GM19240 (cell line): ENCODE measurements around the gene PPP3CA.

ENCODE experiments used
- DNase-seq: peaks from one replicate; pipeline ENCODE4 v3.0.0; 2011; ENCODE audit warnings: low spot score; ENCODE audit not compliant: insufficient read length

PPP3CA gene

DNA sequence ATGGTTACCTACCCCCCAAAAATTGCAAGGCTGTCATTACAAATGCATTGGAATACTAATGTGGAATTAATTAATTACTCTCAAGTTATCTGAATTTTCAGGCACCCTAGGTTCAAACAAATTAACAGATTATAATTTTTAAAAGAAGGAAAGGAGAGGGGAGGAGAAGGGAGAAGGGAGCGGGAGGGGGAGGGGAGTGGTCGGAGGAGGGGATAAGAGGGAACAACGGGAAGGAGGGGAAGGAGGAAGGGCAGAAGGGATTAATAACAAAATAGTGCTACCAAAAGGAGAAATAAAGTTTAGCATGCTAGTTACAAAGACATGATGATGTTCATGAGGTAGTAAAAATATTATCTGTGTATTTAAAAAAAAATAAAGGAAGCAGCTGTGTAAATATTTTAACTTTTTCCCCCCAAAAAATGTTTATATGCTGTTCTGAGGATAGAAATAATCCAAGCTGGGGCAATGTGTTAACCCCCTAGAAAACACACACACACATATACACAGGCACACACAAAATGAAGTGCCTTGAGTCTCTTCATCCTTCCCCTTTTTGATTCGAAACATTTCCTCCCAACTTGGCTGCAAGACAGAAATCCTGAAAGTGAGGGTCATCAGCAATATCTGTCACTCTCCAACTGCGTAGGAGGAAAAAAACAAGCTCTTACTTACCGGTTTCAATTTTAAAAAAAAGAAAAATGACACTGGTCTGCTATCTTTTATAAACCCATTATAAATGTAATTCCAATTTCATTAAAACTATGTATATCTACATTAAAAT is 58.8 kb downstream of the PPP3CA start:
- no peak for DNase-seq

DNA sequence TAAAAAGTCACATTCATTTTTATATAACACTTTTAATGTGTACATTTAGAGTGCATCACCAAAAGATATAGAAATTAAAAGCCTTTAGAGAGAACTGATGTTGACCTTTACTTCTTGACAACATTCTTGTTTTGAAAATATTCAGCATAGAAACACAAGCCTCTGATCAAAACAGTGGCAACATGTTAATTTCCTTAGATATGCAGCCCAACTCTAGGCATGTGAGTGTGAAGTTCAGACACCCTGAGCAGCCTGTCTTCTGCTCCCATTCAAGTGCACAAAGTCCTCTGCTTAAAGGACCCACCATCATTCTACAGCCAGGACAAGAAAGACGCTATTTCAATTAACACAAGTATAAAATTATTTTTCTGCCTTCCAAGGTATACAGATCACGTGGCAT is 60.0 kb downstream of the PPP3CA start:
- no peak for DNase-seq

DNA sequence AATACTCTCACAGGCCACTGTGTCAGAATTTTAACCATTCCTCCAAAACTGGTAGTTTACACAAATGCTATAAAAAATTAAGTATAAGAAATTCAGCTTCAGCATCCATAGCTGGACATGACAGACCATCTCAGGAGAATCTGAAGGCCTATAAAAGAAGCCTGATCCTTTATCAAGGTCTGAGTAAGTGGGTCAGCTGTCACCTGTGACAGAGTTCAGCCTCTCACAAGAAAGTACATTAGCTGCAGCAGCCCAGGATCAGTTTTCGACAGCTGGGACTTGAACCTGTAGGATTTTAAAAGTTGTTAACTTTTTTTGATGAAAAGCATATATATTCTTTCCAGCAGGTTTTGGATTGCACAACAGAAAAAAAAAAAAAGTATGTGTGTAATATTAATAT is 60.7 kb downstream of the PPP3CA start:
- no peak for DNase-seq

DNA sequence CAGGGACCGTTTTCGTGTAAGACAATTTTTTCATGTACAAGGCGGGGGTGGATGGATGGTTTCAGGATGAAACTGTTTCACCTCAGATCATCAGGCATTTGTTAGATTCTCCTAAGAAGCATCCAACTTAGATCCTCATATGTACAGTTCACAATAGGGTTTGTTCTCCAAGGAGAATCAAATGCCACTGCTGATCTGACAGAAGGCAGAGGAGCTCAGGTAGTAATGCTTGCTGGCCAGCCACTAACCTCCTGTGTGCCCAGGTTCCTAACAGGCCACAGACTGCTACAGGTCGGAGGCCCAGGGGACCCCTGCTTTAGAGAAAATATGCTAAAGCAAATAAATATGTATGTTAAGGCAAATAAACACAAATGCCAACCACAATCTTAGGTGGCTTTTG is 61.3 kb downstream of the PPP3CA start:
- DNase-seq = no peak

DNA sequence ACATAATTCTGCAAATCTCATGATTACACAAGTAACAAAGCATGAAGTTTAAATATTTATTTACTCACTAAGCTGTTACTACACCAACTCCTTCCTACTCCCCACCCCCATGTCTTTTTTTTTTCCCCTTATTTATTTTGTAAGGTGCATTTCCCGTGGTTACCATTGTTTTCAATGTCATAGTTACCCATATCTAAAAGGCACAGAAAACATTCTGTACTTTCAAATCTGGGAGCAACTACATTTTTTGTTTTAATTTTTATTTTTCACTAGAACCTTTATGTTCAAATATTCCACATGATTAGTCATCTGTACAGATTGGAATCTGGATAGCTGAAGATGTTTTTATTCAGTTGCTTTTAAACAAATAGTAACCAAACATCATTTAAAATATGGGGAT is 62.8 kb downstream of the PPP3CA start:
- no peak for DNase-seq

DNA sequence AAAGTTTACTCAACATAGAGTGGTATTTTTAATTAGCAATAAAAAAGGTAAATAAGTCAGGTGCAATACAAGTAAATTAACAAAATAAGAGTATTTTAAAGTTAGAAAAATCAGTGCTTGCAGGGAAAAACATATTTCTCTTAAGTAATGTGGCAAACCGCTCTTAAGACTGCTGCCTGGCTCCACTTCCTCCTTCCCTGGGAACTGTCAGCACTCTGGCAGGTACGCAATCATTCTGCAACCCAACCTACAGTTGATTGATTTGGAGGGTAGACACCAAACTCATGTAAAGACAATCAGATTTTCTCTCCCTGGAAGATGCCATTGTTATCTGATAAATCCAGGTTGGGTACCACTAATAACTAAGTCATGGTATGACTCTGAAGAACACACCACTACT is 63.9 kb downstream of the PPP3CA start:
- no peak for DNase-seq

DNA sequence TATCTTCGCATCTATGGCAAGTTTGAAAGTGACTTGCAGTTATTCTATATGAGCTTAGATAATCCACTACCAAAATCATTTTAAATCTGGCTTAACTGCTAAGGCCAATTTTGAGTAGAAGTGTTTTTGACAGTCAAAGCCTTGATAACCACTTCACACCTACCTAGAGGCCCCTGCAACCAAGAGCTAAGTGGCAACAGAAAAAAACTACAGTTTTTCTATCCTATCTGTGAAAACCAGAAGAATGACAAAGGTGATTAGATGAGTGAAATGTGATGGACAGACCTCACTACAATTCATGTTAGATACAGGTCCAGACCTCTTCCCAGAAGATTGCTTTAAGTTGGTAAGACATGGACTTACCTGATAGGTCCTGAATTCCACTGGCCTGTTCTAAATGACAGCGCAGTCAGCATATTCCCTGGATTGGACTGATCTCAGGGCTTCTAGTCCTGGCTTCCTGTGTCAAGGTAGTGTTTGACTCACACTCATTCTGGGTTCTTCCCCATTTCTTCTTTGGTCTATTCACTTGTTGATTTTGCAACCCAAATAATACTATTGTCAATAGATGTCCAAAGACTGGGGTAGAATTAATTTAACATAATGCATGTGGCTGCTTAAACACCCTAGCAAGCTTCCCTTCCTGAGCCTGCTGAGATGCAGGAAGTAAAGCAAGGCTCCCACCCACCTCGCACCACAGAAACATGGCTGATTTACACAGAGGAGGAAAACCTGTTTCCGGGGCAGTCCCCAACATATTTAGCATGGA is 65.1 kb downstream of the PPP3CA start:
- no peak for DNase-seq

DNA sequence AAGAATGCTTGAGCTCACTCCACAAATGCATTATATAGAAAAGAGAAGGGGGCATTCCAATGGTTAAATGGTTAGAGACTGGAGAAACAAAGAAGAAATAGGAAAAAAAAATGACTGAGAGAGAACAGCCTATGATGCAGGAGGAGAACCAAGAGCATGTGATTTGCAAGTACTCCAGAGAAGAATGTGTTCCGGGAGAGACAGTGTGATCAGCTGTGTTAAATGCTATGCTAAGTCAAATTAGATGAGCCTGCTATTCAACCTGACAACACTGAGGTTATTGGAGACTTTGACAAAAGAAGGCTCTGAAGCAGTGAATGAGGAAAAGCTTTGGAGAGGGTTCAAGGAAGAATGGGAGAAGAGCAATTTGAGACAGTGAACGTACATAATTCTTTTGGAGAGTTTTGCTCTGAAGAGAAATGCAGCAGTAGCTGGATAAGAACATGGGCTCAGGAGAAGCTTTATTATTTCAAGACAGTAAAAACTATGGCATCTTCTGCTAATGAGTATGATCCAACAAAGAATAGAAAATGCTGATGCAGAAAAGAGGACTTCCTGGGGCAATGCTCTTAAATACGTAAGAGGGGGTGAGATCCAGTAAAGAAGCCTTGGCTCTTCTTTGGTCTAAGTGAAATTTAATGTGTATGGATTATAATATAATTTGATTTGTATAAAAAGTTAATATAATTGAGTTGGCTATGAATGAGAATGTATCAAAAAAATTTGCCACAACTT is 66.3 kb downstream of the PPP3CA start:
- no peak for DNase-seq

DNA sequence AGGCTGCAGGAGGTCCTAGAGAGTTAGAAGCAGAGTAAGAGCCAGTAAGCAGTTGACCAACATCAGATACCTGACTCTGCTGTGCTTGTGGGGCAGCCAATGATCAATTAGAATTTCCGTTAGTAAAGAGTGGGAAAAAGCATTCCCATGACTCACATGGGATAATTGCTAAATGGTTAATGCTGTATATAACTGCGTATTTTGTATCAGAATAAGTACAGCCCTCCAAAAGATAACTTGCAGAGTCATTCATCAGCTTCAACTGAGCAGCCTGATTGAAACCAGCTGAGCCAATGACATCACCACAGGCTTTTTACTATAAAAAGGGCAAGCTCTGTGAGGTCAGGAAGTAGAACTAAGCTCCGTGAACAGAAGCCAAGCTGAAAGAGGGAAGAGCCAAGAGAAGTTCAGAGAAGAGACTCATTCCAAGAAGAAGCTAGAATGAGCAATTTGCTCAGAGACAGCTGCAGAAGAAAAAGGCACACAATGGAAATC is 67.9 kb downstream of the PPP3CA start:
- no peak for DNase-seq

DNA sequence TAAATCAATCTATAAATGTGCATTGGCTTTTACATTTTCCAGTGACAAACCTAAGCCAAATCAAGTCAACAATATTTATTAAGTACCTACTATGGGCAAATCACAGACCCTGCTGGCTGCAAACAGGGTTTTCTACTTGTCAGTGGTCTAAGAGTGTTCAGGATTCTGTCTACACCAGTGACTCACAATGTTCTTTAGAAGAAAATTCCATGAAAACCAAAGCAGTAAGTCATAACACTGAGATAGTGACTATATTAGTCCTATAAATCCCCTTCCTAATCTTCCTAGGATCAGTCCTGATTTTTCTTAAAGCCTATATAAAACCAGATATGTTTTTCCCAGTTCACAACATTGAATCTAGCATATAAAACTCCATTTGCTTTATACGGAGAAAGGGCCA is 69.7 kb downstream of the PPP3CA start:
- no peak for DNase-seq

DNA sequence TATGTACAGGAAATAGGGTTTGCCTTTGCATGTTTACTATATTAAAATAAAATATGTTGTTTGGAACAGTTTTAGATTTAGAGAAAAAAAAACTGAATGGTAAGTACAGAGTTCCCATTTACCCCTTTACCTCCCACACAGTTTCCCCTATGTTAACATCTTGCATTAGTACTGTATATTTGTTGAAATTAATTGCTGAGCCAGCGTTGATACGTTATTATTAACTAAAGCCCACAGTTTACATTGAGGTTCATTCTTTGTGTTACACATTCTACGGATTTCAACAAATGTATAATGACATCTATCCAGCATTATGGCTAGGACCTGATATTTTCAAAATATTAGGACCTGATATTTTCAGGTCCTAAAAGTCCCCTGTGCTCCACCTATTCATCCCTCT is 70.7 kb downstream of the PPP3CA start:
- no peak for DNase-seq

DNA sequence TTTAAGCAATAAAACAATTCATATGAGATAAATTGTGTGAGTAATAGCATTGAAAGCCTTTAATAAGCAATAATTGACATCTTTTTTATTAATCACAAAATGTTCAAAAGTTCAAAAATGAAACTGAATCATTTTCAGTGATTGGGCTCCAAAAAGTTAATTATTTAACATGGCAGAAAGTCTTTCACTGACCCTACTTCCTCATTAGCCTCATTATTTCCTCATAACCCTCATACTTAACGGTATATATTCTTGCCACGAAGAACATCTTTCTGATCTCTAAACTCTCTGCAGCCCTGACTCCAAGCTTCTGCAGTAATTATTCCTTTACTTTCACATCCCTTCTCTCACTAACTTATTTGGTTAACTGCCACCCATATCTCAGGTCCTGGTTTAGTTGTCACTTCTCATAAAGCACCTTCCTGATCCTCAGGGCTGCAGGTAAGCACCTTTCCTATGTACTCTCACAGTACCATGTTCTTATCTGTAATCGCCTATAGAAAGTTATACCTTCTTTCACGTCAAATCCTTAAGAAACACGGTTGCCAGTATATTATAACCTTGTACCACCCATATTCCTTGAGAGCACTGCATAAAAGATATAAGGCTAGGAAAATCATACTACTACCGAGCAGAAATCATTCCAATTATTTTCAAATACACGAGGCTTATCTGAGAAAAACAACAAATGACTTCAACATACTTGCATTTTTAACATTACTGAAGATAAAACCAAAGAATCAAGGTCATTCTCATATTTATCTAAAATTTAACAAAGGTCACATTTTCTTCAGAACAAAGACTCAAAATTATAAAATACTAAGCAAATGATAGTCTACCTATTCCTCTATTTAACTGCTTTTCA is 72.2 kb downstream of the PPP3CA start:
- DNase-seq = no peak

DNA sequence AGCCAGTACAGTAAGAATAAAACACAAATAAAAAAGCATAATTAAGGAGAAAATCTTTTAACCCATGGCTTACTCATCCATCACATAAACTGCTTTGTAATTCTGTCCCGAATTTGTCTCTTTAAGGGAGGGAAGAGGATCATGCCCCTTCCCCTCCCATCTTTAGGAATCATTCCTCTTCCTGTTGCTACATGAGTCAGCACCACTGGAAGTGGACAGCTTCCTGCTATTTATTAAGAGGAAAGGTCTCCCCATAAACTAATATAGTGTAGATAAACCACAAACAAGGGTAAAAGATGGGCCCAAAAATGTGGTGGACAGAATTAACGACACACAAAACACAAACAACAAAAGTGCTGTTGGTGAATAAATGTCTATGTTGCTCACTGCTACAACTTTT is 75.8 kb downstream of the PPP3CA start:
- no peak for DNase-seq

DNA sequence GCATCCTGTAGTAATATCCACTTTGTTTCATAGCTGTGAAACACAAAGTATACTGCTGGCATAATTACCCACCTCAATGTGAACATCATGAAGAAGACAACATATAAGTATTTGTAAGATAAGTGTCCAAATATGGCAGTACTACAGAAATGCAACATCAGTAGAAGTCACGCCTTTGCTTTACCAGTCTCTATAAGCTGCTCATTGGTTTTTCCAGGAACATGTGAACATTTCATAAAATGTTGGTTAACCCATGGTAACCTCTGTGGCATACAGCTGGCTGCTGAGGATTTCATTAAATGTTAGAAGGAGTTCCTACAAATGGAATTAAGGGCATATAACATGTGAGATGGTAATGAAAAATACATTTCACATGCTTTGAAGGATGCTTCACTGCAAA is 77.6 kb downstream of the PPP3CA start:
- DNase-seq = no peak

DNA sequence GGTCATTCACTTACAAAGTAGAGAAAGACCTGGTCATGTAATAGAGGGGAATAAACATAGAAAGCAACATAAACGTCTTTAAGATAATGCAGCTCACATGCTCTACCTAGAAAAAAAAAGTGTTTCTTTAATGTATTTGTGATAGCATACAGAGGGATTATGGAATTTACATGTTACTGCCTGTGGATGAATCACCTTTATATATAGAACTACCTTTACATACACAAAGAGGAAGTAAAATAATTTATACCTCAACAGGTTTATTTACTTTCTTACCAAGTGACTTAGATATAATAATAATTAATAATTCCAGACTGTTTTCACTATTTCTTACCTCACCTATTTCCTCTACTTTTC is 81.5 kb downstream of the PPP3CA start:
- no peak for DNase-seq

DNA sequence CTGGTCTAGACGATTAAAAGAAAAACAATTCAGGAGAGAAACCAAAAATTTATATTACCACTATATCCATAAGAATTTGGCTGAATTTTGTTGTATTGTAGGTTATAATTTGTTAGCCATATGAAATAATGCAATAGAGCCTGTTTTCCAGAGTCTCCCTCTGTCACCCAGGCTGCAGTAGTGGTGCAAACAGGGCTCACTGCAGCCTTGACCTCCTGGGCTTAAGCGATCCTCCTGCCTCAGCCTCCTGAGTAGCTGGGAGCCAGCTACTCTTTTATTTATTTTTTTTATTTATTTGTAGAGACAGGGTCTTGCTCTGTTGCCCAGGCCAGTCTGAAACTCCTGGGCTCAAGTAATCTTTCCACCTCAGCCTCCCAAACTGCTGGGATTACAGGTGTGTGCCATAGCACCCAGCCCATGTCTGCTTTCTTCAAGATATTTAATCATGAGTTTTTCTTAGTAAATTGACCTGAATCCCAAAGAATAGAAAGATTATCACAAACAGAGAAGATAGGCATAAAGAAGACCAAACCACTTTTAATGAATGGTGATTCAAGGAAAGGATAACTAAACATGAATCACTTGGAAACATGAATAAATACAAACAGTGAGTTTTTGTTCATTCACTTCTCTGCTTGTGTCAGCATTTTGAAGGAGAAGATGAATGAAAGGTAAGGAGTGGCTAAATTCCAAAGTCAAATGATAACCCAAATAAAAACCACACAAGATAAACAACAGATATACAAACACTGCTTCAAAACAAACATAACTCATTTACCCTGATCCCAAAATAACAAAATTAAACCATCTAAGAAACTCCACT is 82.1 kb downstream of the PPP3CA start:
- no peak for DNase-seq

DNA sequence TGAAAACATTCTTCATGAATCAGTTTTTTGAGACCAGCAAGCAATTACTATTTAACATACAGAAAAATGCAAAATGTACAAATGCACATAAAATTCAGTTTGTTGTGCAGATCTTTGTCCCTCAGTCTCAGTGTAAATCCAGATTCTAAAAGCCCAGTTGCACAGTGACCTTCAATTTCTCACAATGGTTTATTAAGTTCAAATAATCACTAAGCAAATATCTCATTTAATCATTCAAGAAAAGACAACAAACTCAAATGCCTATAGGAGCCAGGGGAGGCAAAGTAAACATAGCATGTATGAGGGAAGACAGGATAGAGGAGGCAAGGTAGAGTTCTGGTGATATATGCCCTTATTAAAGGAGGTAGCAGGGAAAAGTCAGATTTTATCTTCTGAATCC is 82.8 kb downstream of the PPP3CA start:
- DNase-seq = no peak

DNA sequence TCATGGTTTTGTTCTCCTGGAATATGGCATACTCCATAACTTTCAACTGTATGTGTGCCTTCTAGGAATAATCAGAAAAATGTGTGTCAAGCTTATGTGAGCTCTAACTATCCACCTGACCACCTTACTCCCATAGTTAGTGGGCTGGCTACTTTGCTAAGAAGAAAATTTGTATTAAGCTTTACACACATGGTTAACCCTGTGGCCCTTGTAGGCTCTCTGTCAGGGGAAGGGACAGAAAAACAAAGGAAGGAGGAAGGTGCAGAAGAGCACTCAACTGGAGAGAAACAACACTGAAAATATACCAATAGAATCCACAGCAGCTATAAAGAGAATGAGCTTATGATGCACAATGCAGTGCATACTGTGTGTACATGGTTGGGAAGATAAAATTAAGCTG is 84.6 kb downstream of the PPP3CA start:
- no peak for DNase-seq

DNA sequence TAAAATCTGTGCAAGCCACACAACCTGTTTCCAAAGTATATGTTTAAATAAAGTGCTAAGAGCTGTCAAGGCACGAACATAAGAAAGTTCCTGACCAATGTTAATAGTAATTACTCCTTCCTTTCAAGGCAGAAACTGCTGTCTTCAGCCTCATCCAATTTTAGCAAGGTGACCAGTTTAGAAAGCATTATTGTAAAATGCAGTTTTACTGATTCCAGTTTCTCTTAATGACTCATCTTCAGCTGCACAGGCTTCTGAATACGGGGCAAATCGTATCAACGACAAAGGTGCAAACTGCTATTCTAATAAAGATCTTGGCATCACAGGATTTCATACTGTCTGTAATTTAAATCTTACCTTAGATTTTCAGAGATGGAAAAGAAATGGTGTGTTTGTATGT is 87.5 kb downstream of the PPP3CA start:
- no peak for DNase-seq

DNA sequence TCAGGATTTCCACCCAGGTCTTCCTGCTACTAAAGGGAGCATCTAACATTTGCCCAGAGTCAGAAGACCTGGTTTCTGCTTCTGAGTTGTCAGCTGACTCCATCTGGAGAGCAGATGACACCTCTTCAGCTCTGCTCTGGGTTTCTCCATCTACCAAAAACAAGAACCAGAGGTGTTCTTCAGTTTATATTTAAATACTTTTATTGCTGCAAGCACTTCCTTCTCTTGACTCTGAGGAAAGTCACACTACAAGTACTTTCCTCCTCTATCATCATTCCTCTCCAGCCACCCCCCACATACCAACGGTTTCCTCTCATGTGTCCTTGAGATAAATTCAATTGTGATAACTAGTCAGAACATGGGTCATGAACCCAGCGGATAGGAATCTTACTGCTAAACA is 88.4 kb downstream of the PPP3CA start:
- DNase-seq = no peak
